ENCODE results near the gene CIB2.

The CIB2 gene

DNA sequence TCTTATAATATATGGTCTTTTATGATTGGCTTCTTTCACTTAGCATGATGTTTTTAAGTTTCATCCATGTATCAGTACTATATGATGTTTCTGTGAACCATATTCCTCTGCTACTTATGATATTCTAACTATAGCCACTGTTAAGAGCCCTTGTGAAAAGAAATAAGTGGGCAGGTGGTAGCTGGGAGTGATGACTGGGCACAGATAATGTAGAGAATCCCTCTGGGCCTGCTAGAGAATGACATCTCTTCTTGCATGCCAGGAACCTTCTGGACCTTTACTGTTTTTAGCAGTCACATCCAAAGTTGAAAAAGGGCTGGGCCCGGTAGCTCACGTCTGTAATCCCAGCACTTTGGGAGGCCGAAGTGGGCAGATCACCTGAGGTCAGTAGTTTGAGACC lies 28.1 kb upstream of the CIB2 start:
- no peak for ATAC-seq
- TF ChIP-seq PPARA (CRISPR knock-in tag; IDR thresholded peaks at IDR 0.05; ENCODE audit: borderline replicate concordance): no peak
- TF ChIP-seq RARB (CRISPR knock-in tag; IDR thresholded peaks at IDR 0.05): no peak
- no peak for TF ChIP-seq OSR1 (CRISPR knock-in tag; IDR thresholded peaks at IDR 0.05)
- no peak for TF ChIP-seq ZNF70 (CRISPR knock-in tag; IDR thresholded peaks at IDR 0.05)
- TF ChIP-seq, protein P1, sequence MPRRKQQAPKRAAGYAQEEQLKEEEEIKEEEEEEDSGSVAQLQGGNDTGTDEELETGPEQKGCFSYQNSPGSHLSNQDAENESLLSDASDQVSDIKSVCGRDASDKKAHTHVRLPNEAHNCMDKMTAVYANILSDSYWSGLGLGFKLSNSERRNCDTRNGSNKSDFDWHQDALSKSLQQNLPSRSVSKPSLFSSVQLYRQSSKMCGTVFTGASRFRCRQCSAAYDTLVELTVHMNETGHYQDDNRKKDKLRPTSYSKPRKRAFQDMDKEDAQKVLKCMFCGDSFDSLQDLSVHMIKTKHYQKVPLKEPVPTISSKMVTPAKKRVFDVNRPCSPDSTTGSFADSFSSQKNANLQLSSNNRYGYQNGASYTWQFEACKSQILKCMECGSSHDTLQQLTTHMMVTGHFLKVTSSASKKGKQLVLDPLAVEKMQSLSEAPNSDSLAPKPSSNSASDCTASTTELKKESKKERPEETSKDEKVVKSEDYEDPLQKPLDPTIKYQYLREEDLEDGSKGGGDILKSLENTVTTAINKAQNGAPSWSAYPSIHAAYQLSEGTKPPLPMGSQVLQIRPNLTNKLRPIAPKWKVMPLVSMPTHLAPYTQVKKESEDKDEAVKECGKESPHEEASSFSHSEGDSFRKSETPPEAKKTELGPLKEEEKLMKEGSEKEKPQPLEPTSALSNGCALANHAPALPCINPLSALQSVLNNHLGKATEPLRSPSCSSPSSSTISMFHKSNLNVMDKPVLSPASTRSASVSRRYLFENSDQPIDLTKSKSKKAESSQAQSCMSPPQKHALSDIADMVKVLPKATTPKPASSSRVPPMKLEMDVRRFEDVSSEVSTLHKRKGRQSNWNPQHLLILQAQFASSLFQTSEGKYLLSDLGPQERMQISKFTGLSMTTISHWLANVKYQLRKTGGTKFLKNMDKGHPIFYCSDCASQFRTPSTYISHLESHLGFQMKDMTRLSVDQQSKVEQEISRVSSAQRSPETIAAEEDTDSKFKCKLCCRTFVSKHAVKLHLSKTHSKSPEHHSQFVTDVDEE (CRISPR knock-in tag; IDR thresholded peaks at IDR 0.05): no peak
- TF ChIP-seq, protein P2, sequence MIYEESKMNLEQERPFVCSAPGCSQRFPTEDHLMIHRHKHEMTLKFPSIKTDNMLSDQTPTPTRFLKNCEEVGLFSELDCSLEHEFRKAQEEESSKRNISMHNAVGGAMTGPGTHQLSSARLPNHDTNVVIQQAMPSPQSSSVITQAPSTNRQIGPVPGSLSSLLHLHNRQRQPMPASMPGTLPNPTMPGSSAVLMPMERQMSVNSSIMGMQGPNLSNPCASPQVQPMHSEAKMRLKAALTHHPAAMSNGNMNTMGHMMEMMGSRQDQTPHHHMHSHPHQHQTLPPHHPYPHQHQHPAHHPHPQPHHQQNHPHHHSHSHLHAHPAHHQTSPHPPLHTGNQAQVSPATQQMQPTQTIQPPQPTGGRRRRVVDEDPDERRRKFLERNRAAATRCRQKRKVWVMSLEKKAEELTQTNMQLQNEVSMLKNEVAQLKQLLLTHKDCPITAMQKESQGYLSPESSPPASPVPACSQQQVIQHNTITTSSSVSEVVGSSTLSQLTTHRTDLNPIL (CRISPR knock-in tag; IDR thresholded peaks at IDR 0.05; ENCODE audit: low read depth): no peak

DNA sequence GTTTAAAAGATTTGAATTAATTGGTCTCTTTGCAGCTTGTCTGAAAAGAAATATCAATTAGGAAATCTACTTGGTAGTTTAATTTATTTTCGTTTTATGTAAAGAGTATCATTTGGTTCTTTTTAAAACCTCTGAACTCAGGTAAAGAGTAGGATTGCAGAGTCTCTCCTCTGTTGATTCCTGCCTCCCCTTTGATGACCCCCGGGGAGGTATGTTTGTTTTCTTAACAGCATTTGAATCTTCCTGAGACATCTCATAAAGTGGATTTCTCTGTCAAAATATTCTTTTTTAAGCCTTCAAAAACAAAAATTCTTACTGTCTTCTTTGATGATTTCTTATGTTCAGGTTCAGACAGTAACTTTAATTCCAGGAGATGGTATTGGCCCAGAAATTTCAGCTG lies 26.0 kb upstream of the CIB2 start:
- TF ChIP-seq TCF4 (CRISPR knock-in tag; IDR thresholded peaks at IDR 0.05; ENCODE audit: borderline replicate concordance) (no peak), CSDC2 (CRISPR knock-in tag; IDR thresholded peaks at IDR 0.05) (no peak), ESRRG (CRISPR knock-in tag; IDR thresholded peaks at IDR 0.05) (no peak), GLIS3 (CRISPR knock-in tag; IDR thresholded peaks at IDR 0.05) (no peak), ZFP3 (CRISPR knock-in tag; IDR thresholded peaks at IDR 0.05) (no peak), PPARA (CRISPR knock-in tag; IDR thresholded peaks at IDR 0.05; ENCODE audit: borderline replicate concordance) (no peak), ZC3H10 (CRISPR knock-in tag; IDR thresholded peaks at IDR 0.05) (no peak)
- TF ChIP-seq, protein P1 (CRISPR knock-in tag; IDR thresholded peaks at IDR 0.05): no peak
- TF ChIP-seq, protein P3, sequence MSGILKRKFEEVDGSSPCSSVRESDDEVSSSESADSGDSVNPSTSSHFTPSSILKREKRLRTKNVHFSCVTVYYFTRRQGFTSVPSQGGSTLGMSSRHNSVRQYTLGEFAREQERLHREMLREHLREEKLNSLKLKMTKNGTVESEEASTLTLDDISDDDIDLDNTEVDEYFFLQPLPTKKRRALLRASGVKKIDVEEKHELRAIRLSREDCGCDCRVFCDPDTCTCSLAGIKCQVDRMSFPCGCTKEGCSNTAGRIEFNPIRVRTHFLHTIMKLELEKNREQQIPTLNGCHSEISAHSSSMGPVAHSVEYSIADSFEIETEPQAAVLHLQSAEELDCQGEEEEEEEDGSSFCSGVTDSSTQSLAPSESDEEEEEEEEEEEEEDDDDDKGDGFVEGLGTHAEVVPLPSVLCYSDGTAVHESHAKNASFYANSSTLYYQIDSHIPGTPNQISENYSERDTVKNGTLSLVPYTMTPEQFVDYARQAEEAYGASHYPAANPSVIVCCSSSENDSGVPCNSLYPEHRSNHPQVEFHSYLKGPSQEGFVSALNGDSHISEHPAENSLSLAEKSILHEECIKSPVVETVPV (CRISPR knock-in tag; IDR thresholded peaks at IDR 0.05): no peak
- TF ChIP-seq, protein P2 (CRISPR knock-in tag; IDR thresholded peaks at IDR 0.05; ENCODE audit: low read depth): no peak

DNA sequence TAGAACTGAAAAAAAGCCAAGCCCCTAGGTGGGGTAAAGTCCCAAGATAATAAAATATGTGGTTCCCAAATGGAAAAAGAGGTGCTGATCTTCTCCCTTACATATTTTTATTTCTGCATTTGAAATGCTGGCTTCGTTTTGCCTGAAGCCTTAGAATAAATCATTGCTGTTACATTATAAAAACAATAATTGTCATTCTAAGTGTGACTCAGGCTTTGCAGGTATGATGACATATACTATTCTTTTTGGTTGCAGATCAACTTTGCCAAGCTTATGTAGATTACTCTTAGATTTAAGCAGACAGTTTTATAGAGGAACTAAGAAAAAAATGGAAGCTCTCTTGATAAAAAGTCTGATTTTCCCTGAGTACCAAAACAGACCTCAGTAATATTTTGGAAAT lies 25.4 kb upstream of the CIB2 start:
- ATAC-seq: no peak
- no peak for TF ChIP-seq ISL1 (CRISPR knock-in tag; IDR thresholded peaks at IDR 0.05)

More for the DNA sequence above, 26.0 kb upstream of the CIB2 start:
- no peak for ATAC-seq

DNA sequence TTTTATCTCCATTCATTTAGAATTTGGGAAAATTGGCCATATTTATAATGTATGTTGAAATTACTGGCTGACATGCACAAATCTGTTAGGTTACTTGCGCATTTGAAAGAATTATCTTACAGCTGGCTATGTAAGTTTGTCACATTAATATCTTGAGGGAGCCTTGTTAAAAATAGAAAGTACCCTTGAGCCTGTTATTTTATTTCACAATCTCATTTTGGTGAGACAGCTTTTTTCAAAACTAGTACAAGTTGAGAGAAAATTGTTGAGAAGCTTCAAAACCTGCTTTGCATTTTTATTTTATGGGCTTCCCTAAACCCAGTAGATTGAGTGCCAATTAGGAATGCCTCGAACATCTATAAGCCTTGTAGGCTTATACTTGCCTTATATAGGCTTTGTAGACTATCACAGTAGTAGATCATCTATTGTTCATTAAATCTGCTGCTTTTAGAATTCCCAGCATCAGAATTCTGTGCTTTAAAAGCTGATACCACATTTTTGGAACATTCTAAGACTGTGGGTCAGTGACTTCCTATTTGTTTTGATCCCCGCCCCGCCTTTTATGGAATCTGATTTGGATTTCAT lies 24.2 kb upstream of the CIB2 start:
- no peak for ATAC-seq
- TF ChIP-seq GLIS3 (CRISPR knock-in tag; IDR thresholded peaks at IDR 0.05) (no peak), ZNF8 (CRISPR knock-in tag; IDR thresholded peaks at IDR 0.05) (no peak), TOX (CRISPR knock-in tag; IDR thresholded peaks at IDR 0.05; ENCODE audit: borderline replicate concordance) (no peak), RARB (CRISPR knock-in tag; IDR thresholded peaks at IDR 0.05) (no peak), ESRRG (CRISPR knock-in tag; IDR thresholded peaks at IDR 0.05) (no peak), ZNF565 (CRISPR knock-in tag; conservative IDR thresholded peaks at IDR 0.05; ENCODE audit: low read depth) (no peak), ISL1 (CRISPR knock-in tag; IDR thresholded peaks at IDR 0.05) (no peak), BACH2 (CRISPR knock-in tag; IDR thresholded peaks at IDR 0.05; ENCODE audit: borderline replicate concordance) (no peak)
- TF ChIP-seq, protein P4, sequence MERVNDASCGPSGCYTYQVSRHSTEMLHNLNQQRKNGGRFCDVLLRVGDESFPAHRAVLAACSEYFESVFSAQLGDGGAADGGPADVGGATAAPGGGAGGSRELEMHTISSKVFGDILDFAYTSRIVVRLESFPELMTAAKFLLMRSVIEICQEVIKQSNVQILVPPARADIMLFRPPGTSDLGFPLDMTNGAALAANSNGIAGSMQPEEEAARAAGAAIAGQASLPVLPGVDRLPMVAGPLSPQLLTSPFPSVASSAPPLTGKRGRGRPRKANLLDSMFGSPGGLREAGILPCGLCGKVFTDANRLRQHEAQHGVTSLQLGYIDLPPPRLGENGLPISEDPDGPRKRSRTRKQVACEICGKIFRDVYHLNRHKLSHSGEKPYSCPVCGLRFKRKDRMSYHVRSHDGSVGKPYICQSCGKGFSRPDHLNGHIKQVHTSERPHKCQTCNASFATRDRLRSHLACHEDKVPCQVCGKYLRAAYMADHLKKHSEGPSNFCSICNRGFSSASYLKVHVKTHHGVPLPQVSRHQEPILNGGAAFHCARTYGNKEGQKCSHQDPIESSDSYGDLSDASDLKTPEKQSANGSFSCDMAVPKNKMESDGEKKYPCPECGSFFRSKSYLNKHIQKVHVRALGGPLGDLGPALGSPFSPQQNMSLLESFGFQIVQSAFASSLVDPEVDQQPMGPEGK (CRISPR knock-in tag; IDR thresholded peaks at IDR 0.05; ENCODE audit: borderline replicate concordance): no peak
- TF ChIP-seq, protein P2 (CRISPR knock-in tag; IDR thresholded peaks at IDR 0.05; ENCODE audit: low read depth): no peak
